Esophagus muscularis mucosa (tissue), 4 donors: ENCODE results near the gene ANGPTL8. TPM values are rescaled to one million over a fixed set of nuclear protein-coding genes. Genes with fewer than 3 reads are reported as not detected.

Experiments used
- DNase-seq: peaks from one replicate; pipeline ENCODE4 v3.0.0-alpha.2; 2017; ENCODE audit errors: extremely low spot score
- H3K27ac ChIP-seq, 4 donors: fragments of 200-600 bp; sonication (generic); replicated peaks in 1 of 4; 1 replicate in 3 of 4; 2 replicates in 1 of 4; pipeline ENCODE4 v1.5.1; 2016 to 2019; ENCODE audit warnings: mild to moderate bottlenecking in 1 of 4
- H3K27me3 ChIP-seq, 4 donors: fragments of 200-600 bp; sonication (generic); one replicate each; pipeline versions ENCODE4 v1.5.1 to v1.6.0; 2016 to 2019
- H3K36me3 ChIP-seq, 4 donors: fragments of 200-600 bp; sonication (generic); one replicate each; pipeline ENCODE4 v1.5.1; 2016 to 2019
- H3K4me1 ChIP-seq, 4 donors: fragments of 200-600 bp; sonication (generic); one replicate each; pipeline ENCODE4 v1.5.1; 2016 to 2019
- H3K4me3 ChIP-seq, 4 donors: fragments of 200-600 bp; sonication (generic); 1 replicate in 2 of 4; 2 replicates in 2 of 4; pipeline ENCODE4 v1.5.1; 2016 to 2019; ENCODE audit warnings: mild to moderate bottlenecking in 4 of 4, moderate library complexity in 1 of 4
- H3K9me3 ChIP-seq, 4 donors: fragments of 200-600 bp; sonication (generic); 1 replicate in 3 of 4; 2 replicates in 1 of 4; pipeline ENCODE4 v1.5.1; 2016 to 2019
- CTCF ChIP-seq, 3 experiments: fragments of 200-600 bp in 2 of 3; fragments of 450-650 bp in 1 of 3; sonication (generic) in 2 of 3; IDR thresholded peaks; one replicate each; pipeline ENCODE4 v1.5.1; 2017 to 2019; ENCODE audit warnings: antibody characterized with exemption in 3 of 3, mild to moderate bottlenecking in 2 of 3, moderate library complexity in 1 of 3
- EP300 ChIP-seq: sonication (generic); formaldehyde crosslinking; IDR thresholded peaks from one replicate; pipeline ENCODE4 v1.6.1; 2017; ENCODE audit warnings: antibody characterized with exemption
- POLR2A ChIP-seq: fragments of 450-650 bp; IDR thresholded peaks from one replicate; pipeline ENCODE4 v1.6.1; 2017; ENCODE audit warnings: antibody characterized with exemption, moderate library complexity, mild to moderate bottlenecking, low read depth
- POLR2AphosphoS5 ChIP-seq, 2 donors: sonication (generic); formaldehyde crosslinking; IDR thresholded peaks; one replicate each; pipeline ENCODE4 v1.6.1; 2017; ENCODE audit warnings: antibody characterized with exemption in 2 of 2
- WGBS: methylation state at CpG from one replicate; pipeline ENCODE4 v1.1.5; 2018; 5-methylcytosine and 5-hydroxymethylcytosine counted together
- intact Hi-C: fragments of 100-400 bp; cut with DNase I; formaldehyde crosslinking; loops from one replicate; pipeline ENCODE4 v1.15.1; 2023
- total RNA-seq, 4 donors: library from RNA; depleted of rRNA; stranded (reverse); fragments of >200 nt; gene quantifications; one replicate each; pipeline versions ENCODE4 v1.1.0 to v1.2.1, GENCODE V29; 2016

Gene ANGPTL8
- total RNA-seq, 4 donors from 2014 or later, result 2.0 TPM; not detected in 3

DNA sequence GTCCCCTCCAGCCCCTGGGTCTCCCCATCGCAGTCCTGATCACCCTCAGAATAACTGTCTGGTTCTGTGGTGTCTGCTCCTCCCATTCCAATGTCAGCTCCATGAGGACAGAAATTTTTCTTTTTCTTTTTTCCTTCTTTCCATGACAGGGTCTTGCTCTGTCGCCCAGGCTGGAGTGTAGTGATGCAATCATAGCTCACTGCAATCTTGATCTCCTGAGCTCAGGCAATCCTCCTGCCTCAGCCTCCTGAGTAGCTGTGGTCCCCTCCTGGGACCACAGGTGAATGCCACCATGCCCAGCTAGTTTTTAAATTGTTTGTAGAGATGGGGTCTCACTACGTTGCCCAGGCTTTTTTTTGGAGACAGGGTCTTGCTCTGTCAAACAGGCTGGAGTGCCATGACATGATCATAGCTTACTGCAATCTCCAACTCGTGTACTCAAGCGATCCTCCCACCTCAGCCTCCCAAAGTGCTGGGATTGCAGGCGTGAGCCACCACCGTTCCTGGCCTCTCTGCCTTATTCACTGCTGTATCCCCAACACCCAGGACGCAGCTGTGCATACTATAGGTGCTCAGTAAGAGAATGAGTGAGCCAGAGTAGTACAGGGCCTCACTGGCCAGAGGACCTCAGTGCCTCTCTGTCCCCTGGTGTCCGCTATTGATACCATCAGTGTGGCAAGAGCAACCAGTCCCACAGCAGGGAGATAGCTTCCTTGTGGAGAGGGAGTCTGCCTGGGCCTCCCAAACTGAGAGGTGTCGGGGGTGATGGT, 28.1 kb downstream of the ANGPTL8 start:
- H3K4me3 ChIP-seq, result no peak overlapping the region
- no peak for DNase-seq
- H3K27ac ChIP-seq, result peak overlapping the region in 3 of 4 donors; percentile 22 to 66 (median 66)
- H3K4me1 ChIP-seq, result peaks cover 33 to 39% (median 36%) of the 10 kb centered on the region in 4 donors
- TF ChIP-seq CTCF (IDR thresholded peaks at IDR 0.05), result no peak
- H3K9me3 ChIP-seq, result no peaks in the 10 kb centered on the region
- 93% methylated on average over 10 of the region's 10 CpGs for WGBS
- H3K27me3 ChIP-seq, result no peaks in the 10 kb centered on the region
- intact Hi-C loops, result no loop called here
- H3K36me3 ChIP-seq, result no peaks in the 10 kb centered on the region

- DNase-seq, result no peak
- 20% methylated on average over 10 of the region's 10 CpGs for WGBS
- TF ChIP-seq POLR2AphosphoS5 (IDR thresholded peaks at IDR 0.05) (peak; percentile 77 to 80), EP300 (no peak)
- Histone ChIP-seq H3K27ac (peak overlapping the region; percentile 66 to 75 (median 68)), H3K4me3 (no peak overlapping the region), H3K36me3 (no peaks in the 10 kb centered on the region), H3K27me3 (no peaks in the 10 kb centered on the region), H3K9me3 (no peaks in the 10 kb centered on the region), H3K4me1 (peaks cover 24 to 32% (median 30%) of the 10 kb centered on the region in 4 donors)
- intact Hi-C loops, result no loop called here
Observed at GRCh38 chr19:11268783-11269267, 29.4 kb downstream of the ANGPTL8 start.

DNA sequence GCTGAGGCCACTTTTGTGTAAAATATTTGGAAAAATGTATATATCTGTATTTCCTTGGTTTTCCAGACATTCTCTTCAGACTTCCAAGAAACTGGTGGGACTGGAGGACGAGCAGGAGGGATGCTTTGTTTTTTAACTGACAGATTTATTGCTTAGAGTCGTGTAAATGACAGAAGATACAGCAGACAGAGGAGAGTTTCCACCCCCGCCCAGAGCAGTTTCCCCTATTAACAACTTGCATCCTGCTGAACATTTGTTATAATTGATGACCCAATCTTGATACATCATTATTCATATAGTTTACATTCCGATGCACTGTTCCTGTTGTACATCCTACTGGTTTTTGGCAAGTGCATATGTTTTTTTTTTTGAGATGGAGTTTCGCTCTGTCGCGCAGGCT, 30.0 kb downstream of the ANGPTL8 start:
- Histone ChIP-seq H3K36me3 (no peaks in the 10 kb centered on the region), H3K27ac (peak overlapping the region; percentile 66 to 75 (median 68)), H3K27me3 (no peaks in the 10 kb centered on the region), H3K9me3 (no peaks in the 10 kb centered on the region), H3K4me3 (no peak overlapping the region), H3K4me1 (peaks cover 24 to 29% (median 26%) of the 10 kb centered on the region in 4 donors)
- no peak for DNase-seq
- no peak for TF ChIP-seq POLR2AphosphoS5 (IDR thresholded peaks at IDR 0.05)
- TF ChIP-seq CTCF (IDR thresholded peaks at IDR 0.05), result no peak
- TF ChIP-seq POLR2A, result no peak
- TF ChIP-seq EP300, result no peak
- WGBS, result 23% methylated on average over 7 of the region's 7 CpGs
- intact Hi-C loops, result no loop called here

DNA sequence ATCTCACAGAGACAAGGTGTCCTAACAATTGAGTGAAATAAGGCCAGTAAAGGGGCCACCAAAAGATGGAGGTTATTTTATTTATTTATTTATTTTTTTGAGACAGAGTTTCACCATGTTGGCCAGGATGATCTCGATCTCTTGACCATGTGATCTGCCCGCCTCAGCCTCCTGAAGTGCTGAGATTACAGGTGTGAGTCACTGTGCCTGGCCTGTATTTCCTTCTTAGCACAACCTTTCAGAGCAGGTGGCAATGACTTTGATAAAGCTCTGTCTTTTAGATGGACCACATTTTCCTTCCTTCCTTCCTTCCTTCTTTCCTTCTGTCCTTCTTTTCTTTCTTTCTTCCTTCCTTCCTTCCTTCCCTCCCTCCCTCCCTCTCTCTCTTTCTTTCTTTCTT, 33.9 kb downstream of the ANGPTL8 start:
- Histone ChIP-seq H3K27me3 (no peaks in the 10 kb centered on the region), H3K4me1 (peaks cover 17 to 26% (median 25%) of the 10 kb centered on the region in 4 donors), H3K36me3 (no peaks in the 10 kb centered on the region), H3K9me3 (no peaks in the 10 kb centered on the region), H3K27ac (no peak overlapping the region), H3K4me3 (no peak overlapping the region)
- DNase-seq, result no peak
- 94% methylated on average over 2 of the region's 2 CpGs for WGBS
- TF ChIP-seq CTCF (IDR thresholded peaks at IDR 0.05) (no peak), POLR2A (no peak), EP300 (no peak), POLR2AphosphoS5 (IDR thresholded peaks at IDR 0.05) (no peak)
- intact Hi-C loops, result no loop called here

GRCh38 chr19:11273989-11274388, 34.6 kb downstream of the ANGPTL8 start:
- Histone ChIP-seq H3K27me3 (no peaks in the 10 kb centered on the region), H3K36me3 (no peaks in the 10 kb centered on the region), H3K27ac (no peak overlapping the region), H3K9me3 (no peaks in the 10 kb centered on the region), H3K4me1 (peaks cover 11 to 19% (median 18%) of the 10 kb centered on the region in 4 donors), H3K4me3 (no peak overlapping the region)
- TF ChIP-seq CTCF (IDR thresholded peaks at IDR 0.05) (no peak), POLR2A (no peak), EP300 (no peak), POLR2AphosphoS5 (IDR thresholded peaks at IDR 0.05) (no peak)
- 84% methylated on average over 5 of the region's 5 CpGs for WGBS
- intact Hi-C loops, result no loop called here
- no peak for DNase-seq
